H1 (cell line): ENCODE measurements around the gene MTX3. TPM values are rescaled to one million over a fixed set of nuclear protein-coding genes. Genes with fewer than 3 reads are reported as not detected.

Experiments used
- CTCF ChIA-PET: fragments of 300-600 bp; sonication (Branson Sonifier 250); formaldehyde crosslinking; loops from one replicate; lab custom pipeline; 2021; ENCODE audit not compliant: partially characterized antibody; lab: Charles Lee
- POLR2A ChIA-PET: fragments of 300-600 bp; sonication (Branson Sonifier 250); formaldehyde crosslinking; loops from one replicate; lab custom pipeline; 2021; ENCODE audit warnings: inconsistent platforms; ENCODE audit not compliant: partially characterized antibody; lab: Charles Lee
- DNase-seq, 2 experiments: peaks; one replicate each; pipeline versions ENCODE4 v3.0.0 to v3.0.0-alpha.2; 2010 to 2022; ENCODE audit warnings: low spot score in 2 of 2, low read depth in 1 of 2, mixed read lengths in 1 of 2
- FAIRE-seq: peaks from 2 replicates; lab custom pipeline; 2011; peaks lifted over from hg19 to GRCh38; lab: Jason Lieb, UNC
- H2AFZ ChIP-seq: 2 replicates; pipeline ENCODE4 v1.8.1; 2012; ENCODE audit warnings: low read length, inconsistent platforms
- H2AK5ac ChIP-seq: 2 replicates; pipeline ENCODE4 v1.6.1; 2013; ENCODE audit warnings: low read depth, low read length
- H2BK120ac ChIP-seq: replicated peaks from 2 replicates; pipeline ENCODE3; 2013; ENCODE audit warnings: low read depth, low read length, inconsistent platforms
- H2BK12ac ChIP-seq: 2 replicates; pipeline ENCODE4 v1.6.1; 2013; ENCODE audit warnings: low read depth, low read length
- H2BK15ac ChIP-seq: 2 replicates; pipeline ENCODE4 v1.6.1; 2013; ENCODE audit warnings: low read length
- H2BK20ac ChIP-seq: 2 replicates; pipeline ENCODE4 v1.6.1; 2013; ENCODE audit warnings: low read length
- H2BK5ac ChIP-seq: 2 replicates; pipeline ENCODE4 v1.6.1; 2013; ENCODE audit warnings: low read depth, low read length
- H3K14ac ChIP-seq: 2 replicates; pipeline ENCODE4 v1.6.1; 2013; ENCODE audit warnings: inconsistent platforms; ENCODE audit not compliant: insufficient read length
- H3K18ac ChIP-seq: 2 replicates; pipeline ENCODE4 v1.6.1; 2013; ENCODE audit warnings: low read length; ENCODE audit errors: extremely low read depth
- H3K23ac ChIP-seq: 2 replicates; pipeline ENCODE4 v1.6.1; 2013; ENCODE audit warnings: inconsistent platforms; ENCODE audit not compliant: insufficient read length
- H3K23me2 ChIP-seq: 2 replicates; pipeline ENCODE4 v1.6.1; 2013; ENCODE audit warnings: low read depth, low read length
- H3K27ac ChIP-seq: 2 replicates; pipeline ENCODE4 v1.6.1; 2011; ENCODE audit warnings: low read depth, low read length, inconsistent platforms
- H3K27me3 ChIP-seq, 4 experiments: replicated peaks in 1 of 4; 1 replicate in 1 of 4; 2 replicates in 3 of 4; pipeline versions ENCODE4 v1.6.1 to v1.8.1; 2011 to 2013; ENCODE audit warnings: low read length in 3 of 4, mild to moderate bottlenecking in 3 of 4, inconsistent platforms in 2 of 4, mixed read lengths in 2 of 4, moderate library complexity in 1 of 4; ENCODE audit not compliant: control insufficient read depth in 3 of 4, insufficient read depth in 3 of 4; ENCODE audit errors: extremely low read depth in 1 of 4
- H3K36me3 ChIP-seq, 4 experiments: 2 replicates each; pipeline versions ENCODE4 v1.6.1 to v1.8.1; 2011 to 2013; ENCODE audit warnings: mild to moderate bottlenecking in 4 of 4, low read length in 3 of 4, moderate library complexity in 2 of 4, control low read depth in 1 of 4, inconsistent platforms in 1 of 4; ENCODE audit not compliant: insufficient read depth in 4 of 4, control insufficient read depth in 2 of 4
- H3K4ac ChIP-seq: replicated peaks from 2 replicates; pipeline ENCODE3; 2013; ENCODE audit warnings: low read length, low read depth, mixed read lengths, inconsistent platforms; ENCODE audit not compliant: insufficient read length
- H3K4me1 ChIP-seq, 4 experiments: replicated peaks in 1 of 4; 1 replicate in 1 of 4; 2 replicates in 3 of 4; pipeline versions ENCODE4 v1.6.1 to v1.8.1; 2011 to 2013; ENCODE audit warnings: low read length in 3 of 4, inconsistent platforms in 2 of 4, mixed read lengths in 1 of 4; ENCODE audit not compliant: insufficient read depth in 4 of 4, control insufficient read depth in 3 of 4
- H3K4me2 ChIP-seq, 2 experiments: 2 replicates each; pipeline versions ENCODE4 v1.6.1 to v1.8.1; 2011 to 2013; ENCODE audit warnings: low read depth in 2 of 2, low read length in 2 of 2, control low read depth in 1 of 2, inconsistent platforms in 1 of 2, mild to moderate bottlenecking in 1 of 2; ENCODE audit not compliant: insufficient read depth in 1 of 2
- H3K4me3 ChIP-seq, 4 experiments: fragments of 200-600, 300-600 bp in 1 of 4; sonication (generic), shearing (Covaris generic), sonication (Bioruptor Twin) in 1 of 4; 2 replicates each; pipeline versions ENCODE4 v1.5.1 to v1.8.1; 2011 to 2016; ENCODE audit warnings: low read length in 4 of 4, low read depth in 3 of 4, control low read depth in 2 of 4, inconsistent platforms in 2 of 4, mild to moderate bottlenecking in 2 of 4, mixed read lengths in 1 of 4, moderate library complexity in 1 of 4; ENCODE audit not compliant: insufficient read depth in 2 of 4; ENCODE audit errors: extremely low read depth in 1 of 4
- H3K56ac ChIP-seq: replicated peaks from 2 replicates; pipeline ENCODE3; 2013; ENCODE audit warnings: low read depth, mild to moderate bottlenecking, mixed read lengths, low read length, inconsistent platforms; ENCODE audit not compliant: insufficient read length
- H3K79me1 ChIP-seq: 2 replicates; pipeline ENCODE4 v1.6.1; 2013; ENCODE audit warnings: low read depth, low read length, control low read depth
- H3K79me2 ChIP-seq, 2 experiments: 2 replicates each; pipeline versions ENCODE4 v1.6.1 to v1.8.1; 2012 to 2013; ENCODE audit warnings: low read length in 2 of 2, mild to moderate bottlenecking in 2 of 2, inconsistent platforms in 1 of 2; ENCODE audit not compliant: insufficient read depth in 2 of 2, control insufficient read depth in 1 of 2
- H3K9ac ChIP-seq, 4 experiments: replicated peaks in 1 of 4; 1 replicate in 1 of 4; 2 replicates in 3 of 4; pipeline versions ENCODE4 v1.6.1 to v1.8.1; 2011 to 2013; ENCODE audit warnings: low read depth in 3 of 4, low read length in 3 of 4, control low read depth in 2 of 4, mild to moderate bottlenecking in 2 of 4, moderate library complexity in 2 of 4, inconsistent platforms in 1 of 4; ENCODE audit errors: extremely low read depth in 1 of 4
- H3K9me3 ChIP-seq, 2 experiments: 2 replicates each; pipeline versions ENCODE4 v1.6.1 to v1.8.1; 2012 to 2013; ENCODE audit warnings: mild to moderate bottlenecking in 2 of 2, moderate library complexity in 2 of 2, control low read depth in 1 of 2, inconsistent platforms in 1 of 2, low read depth in 1 of 2, low read length in 1 of 2, mixed read lengths in 1 of 2; ENCODE audit not compliant: insufficient read depth in 2 of 2
- H4K20me1 ChIP-seq, 2 experiments: replicated peaks in 1 of 2; 2 replicates each; pipeline versions ENCODE3 to v1.8.1; 2011 to 2013; ENCODE audit warnings: inconsistent platforms in 2 of 2, low read length in 2 of 2, mild to moderate bottlenecking in 1 of 2; ENCODE audit not compliant: insufficient read depth in 2 of 2, control insufficient read depth in 1 of 2
- H4K5ac ChIP-seq: 2 replicates; pipeline ENCODE4 v1.6.1; 2013; ENCODE audit warnings: low read length, low read depth, mixed read lengths, inconsistent platforms; ENCODE audit not compliant: insufficient read length
- H4K8ac ChIP-seq: 2 replicates; pipeline ENCODE4 v1.8.0; 2013; ENCODE audit warnings: mild to moderate bottlenecking, moderate library complexity, low read length, inconsistent platforms; ENCODE audit not compliant: insufficient read depth; ENCODE audit errors: extremely low read depth
- H4K91ac ChIP-seq: replicated peaks from 2 replicates; pipeline ENCODE3; 2013; ENCODE audit warnings: low read length, mixed read lengths, inconsistent platforms; ENCODE audit not compliant: insufficient read length
- CBX8 ChIP-seq: fragments of 300-800, 300-1000 bp; sonication (generic); IDR thresholded peaks from 2 replicates; pipeline ENCODE4 v1.7.1; 2016; ENCODE audit warnings: low read depth, low read length, borderline replicate concordance
- CREB1 ChIP-seq: IDR thresholded peaks from 2 replicates; pipeline ENCODE4 v1.6.1; 2012; ENCODE audit warnings: inconsistent platforms
- POU5F1 ChIP-seq: IDR thresholded peaks from 2 replicates; pipeline ENCODE4 v1.6.1; 2011; ENCODE audit warnings: low read depth, mild to moderate bottlenecking, low read length, moderate library complexity
- RAD21 ChIP-seq, 2 experiments: IDR thresholded peaks in 1 of 2; conservative IDR thresholded peaks in 1 of 2; 2 replicates each; pipeline ENCODE4 v1.6.1; 2011; ENCODE audit warnings: low read depth in 2 of 2, low read length in 2 of 2, improper control_type of control experiment in 1 of 2, inconsistent platforms in 1 of 2, mild to moderate bottlenecking in 1 of 2, moderate library complexity in 1 of 2
- TEAD4 ChIP-seq: IDR thresholded peaks from 2 replicates; pipeline ENCODE4 v1.6.1; 2012; ENCODE audit warnings: low read depth, low read length, inconsistent platforms, mixed read lengths
- YY1 ChIP-seq: IDR thresholded peaks from 2 replicates; pipeline ENCODE4 v1.6.1; 2011; ENCODE audit warnings: low read depth, mild to moderate bottlenecking, low read length
- WGBS, 2 experiments: shearing (Covaris generic) in 1 of 2; methylation state at CpG; one replicate each; pipeline versions ENCODE4 v1.1.6 to v1.1.7; 2013 to 2015; ENCODE audit warnings: low lambda C conversion rate in 2 of 2, mixed read lengths in 2 of 2, inconsistent platforms in 1 of 2, low coverage in 1 of 2, missing lambda C conversion rate in 1 of 2; ENCODE audit not compliant: insufficient replicate concordance in 2 of 2, insufficient coverage in 1 of 2, insufficient read length in 1 of 2; ENCODE audit errors: extremely low coverage in 1 of 2, missing lambda C conversion rate in 1 of 2; 5-methylcytosine and 5-hydroxymethylcytosine counted together
- polyA plus RNA-seq, 7 experiments: library from polyadenylated mRNA; depleted of rRNA in 3 of 7; stranded (reverse) in 5 of 7; unstranded in 2 of 7; fragments of >200 nt in 5 of 7; fragments of 200-250 nt in 2 of 7; gene quantifications; 1 replicate in 5 of 7; 2 replicates in 1 of 7; 4 replicates in 1 of 7; pipeline versions ENCODE4 v1.2.1 to v1.2.3, GENCODE V29; 2011 to 2013; ENCODE audit warnings: missing spikeins in 2 of 7, mixed read lengths in 2 of 7
- total RNA-seq: library from RNA; stranded (reverse); fragmentation: NEBNext Ultra II Directional; extraction: Animal tissue kit (Norgen Biotek cat#: 25700); gene quantifications from 2 replicates; pipeline ENCODE4 v1.2.1, GENCODE V29; 2021
- TF ChIP-seq, protein P1 (sequence below): IDR thresholded peaks from 2 replicates; pipeline ENCODE4 v1.6.1; 2012; ENCODE audit warnings: low read length, inconsistent platforms
- TF ChIP-seq, protein P2 (sequence below), 3 experiments: IDR thresholded peaks; 1 replicate in 2 of 3; 2 replicates in 1 of 3; pipeline versions ENCODE4 v1.5.1 to v1.6.1; 2011; ENCODE audit warnings: low read length in 3 of 3, mild to moderate bottlenecking in 3 of 3, inconsistent platforms in 2 of 3, low read depth in 1 of 3, moderate library complexity in 1 of 3; ENCODE audit not compliant: insufficient read depth in 1 of 3; ENCODE audit errors: control extremely low read depth in 1 of 3

Gene MTX3
- total and polyA plus RNA-seq, 2 of the 8 experiments (the other 6 are each of a cell fraction or from before 2014, with no cell fraction given): 9.4 to 28.8 TPM

DNA sequence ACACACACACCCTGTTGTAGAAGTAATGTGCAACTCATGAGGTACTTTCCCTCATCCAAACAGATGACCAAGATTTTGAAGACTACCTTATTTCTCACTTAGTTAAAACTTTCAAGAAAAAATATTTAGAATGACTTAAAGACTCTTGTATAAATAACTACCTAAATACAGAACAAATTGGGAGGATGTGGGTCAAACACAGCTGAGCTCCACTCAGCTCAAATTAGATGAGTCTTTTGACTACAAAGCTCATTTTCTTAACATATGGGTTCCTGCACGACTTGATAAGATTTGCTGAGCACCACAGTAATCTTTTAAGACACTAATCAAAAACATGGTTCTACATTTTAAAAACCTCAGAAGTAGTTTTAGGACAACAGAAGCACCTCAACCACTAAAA lies 8.9 kb downstream of the MTX3 start:
- Histone ChIP-seq H3K79me1 (no peaks in the 10 kb centered on the region), H3K27me3 (no peaks in the 10 kb centered on the region), H3K9ac (no peak overlapping the region), H3K4me2 (no peak overlapping the region), H3K27ac (no peak overlapping the region), H3K36me3 (peaks cover 7 to 81% (median 44%) of the 10 kb centered on the region in 4 experiments), H2BK120ac (no peak overlapping the region), H2BK15ac (no peak overlapping the region), H2BK20ac (no peak overlapping the region), H2BK12ac (no peak overlapping the region), H4K91ac (no peak overlapping the region), H3K4me1 (no peaks in the 10 kb centered on the region), H3K4ac (no peak overlapping the region), H3K4me3 (no peak overlapping the region), H3K23me2 (no peaks in the 10 kb centered on the region), H3K18ac (no peak overlapping the region), H4K5ac (no peak overlapping the region), H3K14ac (no peak overlapping the region), H2AFZ (no peak overlapping the region), H2BK5ac (no peak overlapping the region), H2AK5ac (no peak overlapping the region), H3K9me3 (no peaks in the 10 kb centered on the region), H3K56ac (no peak overlapping the region), H4K20me1 (no peaks in the 10 kb centered on the region), H3K23ac (no peak overlapping the region), H4K8ac (no peak overlapping the region), H3K79me2 (no peaks in the 10 kb centered on the region)
- DNase-seq: no peak
- TF ChIP-seq POU5F1 (no peak), CREB1 (no peak), YY1 (no peak), RAD21 (IDR thresholded peaks at IDR 0.05 in 1 of 2, conservative IDR thresholded peaks at IDR 0.05 in 1 of 2; ENCODE audit: low read depth in 2 of 2, low read length in 2 of 2) (no peak), TEAD4 (no peak), CBX8 (no peak)
- TF ChIP-seq, protein P1, sequence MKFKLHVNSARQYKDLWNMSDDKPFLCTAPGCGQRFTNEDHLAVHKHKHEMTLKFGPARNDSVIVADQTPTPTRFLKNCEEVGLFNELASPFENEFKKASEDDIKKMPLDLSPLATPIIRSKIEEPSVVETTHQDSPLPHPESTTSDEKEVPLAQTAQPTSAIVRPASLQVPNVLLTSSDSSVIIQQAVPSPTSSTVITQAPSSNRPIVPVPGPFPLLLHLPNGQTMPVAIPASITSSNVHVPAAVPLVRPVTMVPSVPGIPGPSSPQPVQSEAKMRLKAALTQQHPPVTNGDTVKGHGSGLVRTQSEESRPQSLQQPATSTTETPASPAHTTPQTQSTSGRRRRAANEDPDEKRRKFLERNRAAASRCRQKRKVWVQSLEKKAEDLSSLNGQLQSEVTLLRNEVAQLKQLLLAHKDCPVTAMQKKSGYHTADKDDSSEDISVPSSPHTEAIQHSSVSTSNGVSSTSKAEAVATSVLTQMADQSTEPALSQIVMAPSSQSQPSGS: no peak
- TF ChIP-seq, protein P2, sequence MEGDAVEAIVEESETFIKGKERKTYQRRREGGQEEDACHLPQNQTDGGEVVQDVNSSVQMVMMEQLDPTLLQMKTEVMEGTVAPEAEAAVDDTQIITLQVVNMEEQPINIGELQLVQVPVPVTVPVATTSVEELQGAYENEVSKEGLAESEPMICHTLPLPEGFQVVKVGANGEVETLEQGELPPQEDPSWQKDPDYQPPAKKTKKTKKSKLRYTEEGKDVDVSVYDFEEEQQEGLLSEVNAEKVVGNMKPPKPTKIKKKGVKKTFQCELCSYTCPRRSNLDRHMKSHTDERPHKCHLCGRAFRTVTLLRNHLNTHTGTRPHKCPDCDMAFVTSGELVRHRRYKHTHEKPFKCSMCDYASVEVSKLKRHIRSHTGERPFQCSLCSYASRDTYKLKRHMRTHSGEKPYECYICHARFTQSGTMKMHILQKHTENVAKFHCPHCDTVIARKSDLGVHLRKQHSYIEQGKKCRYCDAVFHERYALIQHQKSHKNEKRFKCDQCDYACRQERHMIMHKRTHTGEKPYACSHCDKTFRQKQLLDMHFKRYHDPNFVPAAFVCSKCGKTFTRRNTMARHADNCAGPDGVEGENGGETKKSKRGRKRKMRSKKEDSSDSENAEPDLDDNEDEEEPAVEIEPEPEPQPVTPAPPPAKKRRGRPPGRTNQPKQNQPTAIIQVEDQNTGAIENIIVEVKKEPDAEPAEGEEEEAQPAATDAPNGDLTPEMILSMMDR (IDR thresholded peaks at IDR 0.05; ENCODE audit: control extremely low read depth in 1 of 3, insufficient read depth in 1 of 3, low read depth in 1 of 3, low read length in 3 of 3): no peak
- WGBS, 2 experiments: 82% methylated on average over 1 of the region's 1 CpG; no CpG with 5 or more reads in 1 of the 2 experiments
- POLR2A ChIA-PET: interaction anchor here (0.7 to 1.0 kb wide), 2 partner anchors 9 to 10 kb away, joined by 3 read pairs; no protein-coding TSS in a partner anchor
- FAIRE-seq: no peak
- CTCF ChIA-PET: no interaction called here
